Smooth muscle cell (in vitro differentiated cells): Measurements from ENCODE around the gene ACOXL. TPM values are rescaled to one million over a fixed set of nuclear protein-coding genes. Genes with fewer than 3 reads are reported as not detected.

Experiments used
- DNase-seq: peaks from one replicate; lab custom pipeline; 2025; ENCODE audit not compliant: unreplicated experiment; lab: John Stamatoyannopoulos, UW
- H2AFZ ChIP-seq: fragments of 200-600 bp; sonication (generic); 2 replicates; pipeline ENCODE4 v1.6.0; 2016; ENCODE audit warnings: antibody characterized with exemption, low read depth, mild to moderate bottlenecking
- H3F3A ChIP-seq: fragments of 200-600 bp; sonication (generic); 2 replicates; pipeline ENCODE4 v1.6.0; 2017; ENCODE audit warnings: antibody characterized with exemption, low read depth
- H3K27ac ChIP-seq: fragments of 200-600 bp; sonication (generic); 2 replicates; pipeline ENCODE4 v1.5.1; 2016; ENCODE audit warnings: low read depth, mild to moderate bottlenecking
- H3K27me3 ChIP-seq: fragments of 200-600 bp; sonication (generic); 2 replicates; pipeline ENCODE4 v1.6.1; 2016; ENCODE audit warnings: low read depth, mild to moderate bottlenecking
- H3K36me3 ChIP-seq: fragments of 200-600 bp; sonication (generic); 2 replicates; pipeline ENCODE4 v1.5.1; 2016; ENCODE audit warnings: low read depth
- H3K4me1 ChIP-seq: fragments of 200-600 bp; sonication (generic); 2 replicates; pipeline ENCODE4 v1.5.1; 2016; ENCODE audit warnings: low read depth
- H3K4me2 ChIP-seq: fragments of 200-600 bp; sonication (generic); 2 replicates; pipeline ENCODE4 v1.6.0; 2016; ENCODE audit warnings: mild to moderate bottlenecking
- H3K4me3 ChIP-seq: fragments of 200-600 bp; sonication (generic); 2 replicates; pipeline ENCODE4 v1.5.1; 2016; ENCODE audit warnings: mild to moderate bottlenecking
- H3K79me2 ChIP-seq: fragments of 200-600 bp; sonication (generic); 2 replicates; pipeline ENCODE4 v1.6.0; 2016; ENCODE audit warnings: low read depth, mild to moderate bottlenecking
- H3K9ac ChIP-seq: fragments of 200-600 bp; sonication (generic); 2 replicates; pipeline ENCODE4 v1.6.0; 2016; ENCODE audit warnings: low read depth
- H3K9me3 ChIP-seq: fragments of 200-600 bp; sonication (generic); replicated peaks from 2 replicates; pipeline ENCODE4 v1.5.1; 2016; ENCODE audit warnings: low read depth
- H4K20me1 ChIP-seq: fragments of 200-600 bp; sonication (generic); 2 replicates; pipeline ENCODE4 v1.6.0; 2016; ENCODE audit warnings: low read depth
- CTCF ChIP-seq: fragments of 200-600 bp; sonication (generic); IDR thresholded peaks from 2 replicates; pipeline ENCODE4 v1.5.1; 2017; ENCODE audit warnings: borderline replicate concordance, mild to moderate bottlenecking, antibody characterized with exemption; ENCODE audit not compliant: insufficient read depth, poor library complexity, severe bottlenecking
- WGBS: methylation state at CpG from one replicate; pipeline ENCODE4 v1.1.7; 2016; ENCODE audit warnings: low lambda C conversion rate; 5-methylcytosine and 5-hydroxymethylcytosine counted together
- polyA plus RNA-seq: library from polyadenylated mRNA; unstranded; fragments of >200 nt; fragmentation: Nextera tagmentation; extraction: Ambion mirVana; gene quantifications from 2 replicates; pipeline ENCODE4 v1.2.1, GENCODE V29; 2016
- total RNA-seq: library from RNA; depleted of rRNA; stranded (reverse); fragments of >200 nt; gene quantifications from 2 replicates; pipeline ENCODE4 v1.2.3, GENCODE V29; 2014

ACOXL gene
- total and polyA plus RNA-seq, 2 experiments from 2014 or later: not detected

DNA sequence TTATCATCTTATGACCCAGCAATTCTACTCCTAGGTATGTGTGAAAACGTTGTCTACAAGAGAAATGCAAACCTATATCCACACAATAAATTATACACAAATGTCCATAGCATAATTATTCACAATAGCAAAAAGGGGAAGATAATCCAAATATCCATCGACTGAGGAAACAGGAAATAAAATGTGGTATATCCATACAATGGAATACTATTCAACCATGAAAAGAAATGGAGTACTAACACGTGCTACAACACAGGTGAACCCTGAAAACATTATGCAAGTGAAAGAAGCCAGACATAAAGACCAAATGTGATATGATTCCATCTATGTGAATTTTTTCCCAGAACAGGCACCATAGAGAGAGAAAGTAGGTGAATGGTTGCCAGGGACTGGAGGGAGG lies 72.1 kb downstream of the ACOXL start:
- no peaks in the 10 kb centered on the region for H3K9me3 ChIP-seq
- no peak for TF ChIP-seq CTCF
- no peak overlapping the region for H3K27ac ChIP-seq
- 87% methylated on average over 3 of the region's 3 CpGs for WGBS
- H3K79me2 ChIP-seq: no peaks in the 10 kb centered on the region
- H3K9ac ChIP-seq: no peak overlapping the region
- H4K20me1 ChIP-seq: no peaks in the 10 kb centered on the region
- no peaks in the 10 kb centered on the region for H3F3A ChIP-seq
- H3K4me1 ChIP-seq: no peaks in the 10 kb centered on the region
- no peaks in the 10 kb centered on the region for H3K36me3 ChIP-seq
- peaks cover 31% of the 10 kb centered on the region for H3K27me3 ChIP-seq
- no peak overlapping the region for H2AFZ ChIP-seq
- DNase-seq: no peak
- no peak overlapping the region for H3K4me3 ChIP-seq
- no peak overlapping the region for H3K4me2 ChIP-seq

DNA sequence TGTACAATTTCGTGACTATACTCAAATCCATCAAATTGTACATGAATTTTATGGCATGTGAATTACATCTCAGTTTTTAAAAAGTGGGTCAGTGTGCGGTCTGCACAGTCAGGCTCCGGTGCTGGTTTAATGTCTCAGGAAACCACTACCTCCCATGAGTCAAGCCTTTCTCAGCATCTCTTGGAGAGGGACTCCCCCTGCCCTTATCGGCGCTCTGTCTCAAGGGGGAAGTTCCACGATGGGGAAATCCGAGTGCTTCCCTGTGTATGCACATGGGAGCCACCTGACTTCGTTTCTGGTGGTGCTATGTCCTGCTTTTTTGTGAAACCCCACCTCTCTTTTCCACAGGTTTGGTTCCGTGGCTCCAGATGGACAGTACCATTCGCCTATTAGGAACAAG lies 72.5 kb downstream of the ACOXL start:
- no peak overlapping the region for H3K4me2 ChIP-seq
- DNase-seq: no peak
- no peaks in the 10 kb centered on the region for H3K36me3 ChIP-seq
- no peak overlapping the region for H3K4me3 ChIP-seq
- no peaks in the 10 kb centered on the region for H3K4me1 ChIP-seq
- H3K9me3 ChIP-seq: no peaks in the 10 kb centered on the region
- H2AFZ ChIP-seq: no peak overlapping the region
- TF ChIP-seq CTCF: no peak
- H3F3A ChIP-seq: no peaks in the 10 kb centered on the region
- H3K27me3 ChIP-seq: peaks cover 31% of the 10 kb centered on the region
- H3K79me2 ChIP-seq: no peaks in the 10 kb centered on the region
- no peak overlapping the region for H3K27ac ChIP-seq
- no peaks in the 10 kb centered on the region for H4K20me1 ChIP-seq
- no peak overlapping the region for H3K9ac ChIP-seq
- WGBS: 92% methylated on average over 10 of the region's 10 CpGs

GRCh38 chr2:110805894-110806452 lies 73.6 kb downstream of the ACOXL start:
- H3K27ac ChIP-seq: no peak overlapping the region
- no peaks in the 10 kb centered on the region for H3F3A ChIP-seq
- no peak overlapping the region for H3K4me2 ChIP-seq
- H3K79me2 ChIP-seq: no peaks in the 10 kb centered on the region
- no peak overlapping the region for H3K4me3 ChIP-seq
- no peaks in the 10 kb centered on the region for H3K9me3 ChIP-seq
- H2AFZ ChIP-seq: no peak overlapping the region
- no peak for TF ChIP-seq CTCF
- no peak for DNase-seq
- 92% methylated on average over 14 of the region's 14 CpGs for WGBS
- H3K9ac ChIP-seq: no peak overlapping the region
- no peaks in the 10 kb centered on the region for H3K4me1 ChIP-seq
- H4K20me1 ChIP-seq: no peaks in the 10 kb centered on the region
- H3K27me3 ChIP-seq: peaks cover 25% of the 10 kb centered on the region
- H3K36me3 ChIP-seq: no peaks in the 10 kb centered on the region

GRCh38 chr2:110807522-110807921 lies 75.1 kb downstream of the ACOXL start:
- no peak for TF ChIP-seq CTCF
- Histone ChIP-seq H2AFZ (no peak overlapping the region), H3F3A (no peaks in the 10 kb centered on the region), H3K4me2 (no peak overlapping the region), H4K20me1 (no peaks in the 10 kb centered on the region), H3K4me1 (no peaks in the 10 kb centered on the region), H3K36me3 (no peaks in the 10 kb centered on the region), H3K4me3 (no peak overlapping the region), H3K27me3 (peaks cover 10% of the 10 kb centered on the region), H3K9me3 (no peaks in the 10 kb centered on the region), H3K27ac (no peak overlapping the region), H3K9ac (no peak overlapping the region), H3K79me2 (no peaks in the 10 kb centered on the region)
- 89% methylated on average over 12 of the region's 12 CpGs for WGBS
- DNase-seq: no peak
